ENCODE results near the gene MAP1LC3A.

GRCh38 chr20:34573541-34574300 lies 15.2 kb downstream of the MAP1LC3A start:
- TF ChIP-seq CTCF (IDR thresholded peaks at IDR 0.05; ENCODE audit: insufficient read depth, low read length, poor library complexity, severe bottlenecking) (no peak), EZH2phosphoT487 (conservative IDR thresholded peaks at IDR 0.05; ENCODE audit: low read length) (no peak)

Data from SU-DHL-6 (cell line).